Measurements from ENCODE around the gene NR0B1.

Gene NR0B1, protein sequence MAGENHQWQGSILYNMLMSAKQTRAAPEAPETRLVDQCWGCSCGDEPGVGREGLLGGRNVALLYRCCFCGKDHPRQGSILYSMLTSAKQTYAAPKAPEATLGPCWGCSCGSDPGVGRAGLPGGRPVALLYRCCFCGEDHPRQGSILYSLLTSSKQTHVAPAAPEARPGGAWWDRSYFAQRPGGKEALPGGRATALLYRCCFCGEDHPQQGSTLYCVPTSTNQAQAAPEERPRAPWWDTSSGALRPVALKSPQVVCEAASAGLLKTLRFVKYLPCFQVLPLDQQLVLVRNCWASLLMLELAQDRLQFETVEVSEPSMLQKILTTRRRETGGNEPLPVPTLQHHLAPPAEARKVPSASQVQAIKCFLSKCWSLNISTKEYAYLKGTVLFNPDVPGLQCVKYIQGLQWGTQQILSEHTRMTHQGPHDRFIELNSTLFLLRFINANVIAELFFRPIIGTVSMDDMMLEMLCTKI

GRCh38 chrX:30309139-30309571 lies at the start of gene NR0B1:
Gene NR0B1, minus strand, starts transcription at chrX:30309390. Its CDS starts 27 bp downstream, at chrX:30309363.
- DNase-seq = no peak

GRCh38 chrX:30349946-30350345 lies 40.8 kb upstream of the NR0B1 start:
- no peak for DNase-seq

DNA sequence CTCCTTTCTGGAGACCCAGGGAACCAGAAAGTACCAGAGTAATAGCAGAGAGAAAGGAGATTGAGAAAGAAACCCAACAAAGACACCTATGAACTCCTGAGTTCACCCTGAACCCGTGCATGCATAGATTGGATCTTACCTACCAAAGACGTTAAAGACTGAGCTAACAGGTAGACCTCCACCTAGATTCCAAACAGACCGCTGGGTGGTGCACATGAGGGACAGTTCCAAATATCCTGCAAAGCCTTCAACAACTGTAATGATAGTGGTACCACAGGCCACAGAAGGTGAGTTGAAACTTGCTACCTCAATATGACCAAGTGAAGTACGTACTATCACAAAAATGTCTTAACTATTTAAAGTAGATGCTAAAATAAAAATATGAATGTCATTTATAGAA lies 34.0 kb upstream of the NR0B1 start:
- DNase-seq = no peak

- no peak for DNase-seq
These were observed 31.6 kb upstream of the NR0B1 start for GRCh38 chrX:30340753-30341152.

DNA sequence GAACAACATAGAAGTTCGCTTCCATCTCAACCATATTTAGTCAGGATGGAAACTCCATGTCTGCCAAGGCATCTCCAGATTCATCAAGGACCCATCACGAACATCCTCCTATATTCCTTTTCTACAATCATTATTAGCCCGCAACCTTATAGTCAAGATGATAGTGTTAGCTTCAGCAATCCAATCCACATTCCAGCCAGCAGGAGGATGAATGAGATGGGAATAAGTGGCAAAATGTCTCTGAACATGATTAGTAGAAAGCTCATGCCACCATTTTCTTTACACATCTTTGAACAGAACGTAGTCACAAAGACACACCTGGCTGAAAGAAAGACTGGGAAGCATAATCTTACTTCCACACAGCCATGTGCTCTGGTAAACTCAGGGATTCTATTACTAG lies 18.6 kb upstream of the NR0B1 start:
- no peak for DNase-seq

GRCh38 chrX:30317308-30317707 lies 8.1 kb upstream of the NR0B1 start:
- no peak for DNase-seq

GRCh38 chrX:30313322-30313721 lies 4.1 kb upstream of the NR0B1 start:
- DNase-seq = no peak

DNA sequence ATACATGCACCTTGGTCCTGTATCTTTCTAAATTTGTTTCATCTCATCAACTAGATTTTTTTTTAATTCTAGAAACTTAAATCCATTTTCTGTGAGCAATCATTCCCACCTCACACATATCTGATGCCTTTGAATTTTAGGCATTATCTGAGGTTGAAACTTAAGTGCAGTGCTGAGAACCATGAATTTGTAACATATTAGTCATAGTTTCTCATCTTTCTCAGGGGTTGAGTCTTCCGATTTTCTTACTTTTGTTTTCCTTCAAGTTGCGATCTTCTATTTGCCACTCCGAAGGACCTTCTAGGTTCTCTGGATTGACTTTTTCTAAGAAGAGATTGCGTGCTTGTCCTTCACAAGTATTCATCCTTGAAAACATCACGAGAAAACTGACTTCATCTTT lies 3.7 kb upstream of the NR0B1 start:
- DNase-seq = no peak

DNA sequence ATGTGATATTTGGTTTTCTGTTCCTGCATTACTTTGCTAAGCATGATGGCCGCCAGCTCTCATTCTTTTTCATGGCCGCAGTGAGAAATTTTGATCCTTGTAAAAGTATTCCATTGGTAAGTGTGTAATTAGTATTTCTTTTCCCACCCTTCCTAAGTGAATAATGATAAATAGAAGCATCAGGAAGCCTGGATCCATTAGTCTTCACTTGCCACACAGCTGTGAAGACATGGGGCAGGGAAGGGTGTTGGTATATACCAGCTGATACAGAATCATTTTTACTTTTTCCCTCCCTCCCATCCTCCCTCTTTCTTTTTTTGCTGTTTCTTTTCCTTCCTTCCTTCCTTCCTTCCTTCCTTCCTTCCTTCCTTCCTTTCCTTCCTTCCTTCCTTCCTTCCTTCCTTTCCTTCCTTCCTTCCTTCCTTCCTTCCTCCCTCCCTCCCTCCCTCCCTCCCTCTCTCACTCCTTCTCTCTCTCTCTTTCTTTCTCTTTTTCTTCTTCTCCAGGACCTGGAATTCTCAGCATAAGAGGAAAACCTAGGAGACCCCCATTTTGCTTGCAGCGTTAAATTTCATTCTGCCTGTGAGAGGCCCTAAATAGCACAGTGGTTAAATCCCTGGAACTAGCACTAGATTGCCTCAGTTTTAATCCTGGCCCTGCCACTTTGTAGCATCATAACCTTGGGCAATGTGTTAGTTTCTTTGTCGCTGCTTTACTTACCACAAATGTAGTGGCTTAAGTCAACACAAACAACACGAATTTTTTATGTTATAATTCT lies 1.4 kb upstream of the NR0B1 start:
- no peak for DNase-seq

GRCh38 chrX:30308263-30309138 lies 689 bp downstream of the NR0B1 start:
- no peak for DNase-seq

DNA sequence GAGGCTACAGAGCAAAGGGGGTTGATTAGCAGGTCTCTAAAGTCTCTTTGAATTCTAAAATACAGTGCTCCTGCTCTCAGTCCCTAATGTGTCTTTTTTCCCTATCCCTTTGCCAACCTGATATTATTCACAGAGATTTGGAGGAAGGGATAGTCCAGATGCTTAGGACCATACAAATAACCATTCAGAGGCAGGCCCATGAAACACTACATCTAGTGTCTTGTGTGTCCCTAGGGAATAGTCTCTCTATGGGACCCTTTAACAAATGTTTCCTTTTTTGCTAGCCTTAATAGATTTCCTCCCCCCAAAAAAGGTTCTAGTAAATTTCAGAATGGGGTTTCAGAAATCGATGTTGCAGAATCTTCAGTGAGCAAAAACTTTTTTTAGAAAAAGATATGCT lies 1.7 kb downstream of the NR0B1 start:
- no peak for DNase-seq

- DNase-seq = no peak
These were observed 4.3 kb downstream of the NR0B1 start for GRCh38 chrX:30304866-30305265.

- no peak for DNase-seq
These were observed 6.2 kb downstream of the NR0B1 start for GRCh38 chrX:30302956-30303355.

DNA sequence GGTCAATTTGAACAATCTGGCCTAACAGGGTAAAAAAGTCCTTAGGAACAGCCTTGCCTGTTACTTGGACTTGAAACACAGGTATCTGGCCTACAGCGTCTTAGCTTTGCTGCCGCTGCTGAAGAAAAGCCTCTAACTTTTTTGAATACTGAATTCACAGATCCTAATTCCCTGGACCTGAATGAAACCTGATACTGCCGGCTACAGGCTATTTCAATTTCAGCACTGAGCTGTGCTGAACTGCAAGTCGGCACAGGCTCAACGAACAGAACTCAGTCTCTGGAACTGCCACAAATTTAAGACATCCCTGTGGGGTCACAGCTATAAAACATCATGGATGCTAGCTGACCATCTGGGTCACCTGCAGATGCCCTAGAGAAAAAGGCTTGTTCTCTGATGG lies 7.2 kb downstream of the NR0B1 start:
- DNase-seq = no peak

DNA sequence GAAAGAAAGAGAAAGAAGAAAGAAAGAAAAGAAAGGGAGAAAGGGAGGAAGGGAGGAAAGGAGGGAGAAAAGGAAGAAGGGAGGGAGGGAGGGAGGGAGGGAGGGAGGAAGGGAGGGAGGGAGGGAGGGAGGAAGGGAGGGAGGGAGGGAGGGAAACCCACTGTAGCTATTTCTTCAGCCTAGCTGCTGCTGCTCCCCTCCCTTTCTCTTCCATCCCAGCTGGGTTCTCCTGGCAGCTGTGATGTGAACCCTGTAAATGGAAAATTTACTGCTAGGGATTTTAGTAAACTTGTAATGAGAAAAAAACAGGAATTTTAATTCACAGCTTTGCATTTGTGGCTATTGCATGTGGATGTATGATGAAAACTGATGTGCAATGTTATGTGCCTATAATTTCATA lies 8.0 kb downstream of the NR0B1 start:
- no peak for DNase-seq

- no peak for DNase-seq
These were observed 12.6 kb downstream of the NR0B1 start for GRCh38 chrX:30296408-30297254.

DNA sequence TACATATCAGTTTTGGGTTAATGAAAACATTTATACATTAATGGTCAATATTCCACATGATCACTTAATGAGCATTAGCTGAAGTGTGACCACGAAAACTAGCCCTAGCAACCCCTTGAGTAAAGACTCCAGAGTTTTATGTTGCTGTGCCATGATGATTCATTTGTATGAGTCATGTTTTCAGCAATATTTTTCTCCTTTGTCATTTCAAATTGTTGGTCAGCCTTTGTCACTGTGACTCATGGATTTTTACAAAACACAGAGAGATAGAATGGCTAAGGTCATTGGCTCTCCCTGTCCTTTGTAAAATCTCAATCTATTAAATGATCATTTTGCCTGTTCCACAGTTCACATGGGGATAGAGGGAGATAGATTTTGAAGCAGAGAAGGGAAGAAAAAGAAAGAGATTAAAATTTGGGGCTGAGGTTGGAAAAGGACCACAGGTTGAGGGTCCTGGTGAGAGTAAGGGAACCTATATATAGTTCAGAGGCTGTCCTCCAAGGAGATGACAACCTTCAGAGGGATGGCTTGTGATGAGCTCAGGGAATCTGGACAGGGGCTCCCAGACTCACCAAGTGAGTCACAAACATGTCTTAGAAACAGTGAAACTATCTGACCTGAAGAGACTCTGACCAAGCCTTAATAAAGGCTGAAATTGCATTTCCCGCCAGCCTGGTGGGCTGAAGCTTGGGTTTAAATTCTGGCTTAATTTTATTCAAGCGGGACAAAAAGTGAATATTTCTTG lies 25.6 kb downstream of the NR0B1 start:
- peak; percentile 22 for DNase-seq

- no peak for DNase-seq
These were observed 26.7 kb downstream of the NR0B1 start for GRCh38 chrX:30282527-30282926.

- DNase-seq = no peak
These were observed 28.8 kb downstream of the NR0B1 start for GRCh38 chrX:30280428-30280827.

DNA sequence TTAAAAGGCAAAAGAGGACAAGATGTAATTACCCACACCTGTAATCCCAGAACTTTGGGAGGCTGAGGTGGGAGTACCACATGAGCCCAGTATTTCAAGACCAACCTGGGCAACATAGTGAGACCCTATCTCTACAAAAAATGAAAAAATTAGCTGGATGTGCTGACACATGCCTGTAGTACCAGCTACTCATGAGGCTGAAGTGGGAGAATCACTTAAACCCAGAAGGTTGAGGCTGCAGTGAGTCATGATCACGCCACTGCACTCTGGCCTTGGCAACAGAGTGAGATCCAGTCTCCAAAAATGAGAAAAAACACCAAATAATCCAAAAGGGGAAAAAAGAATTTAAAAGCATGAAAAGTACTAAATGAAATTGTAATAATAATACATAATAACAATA lies 30.8 kb downstream of the NR0B1 start:
- DNase-seq = no peak

DNA sequence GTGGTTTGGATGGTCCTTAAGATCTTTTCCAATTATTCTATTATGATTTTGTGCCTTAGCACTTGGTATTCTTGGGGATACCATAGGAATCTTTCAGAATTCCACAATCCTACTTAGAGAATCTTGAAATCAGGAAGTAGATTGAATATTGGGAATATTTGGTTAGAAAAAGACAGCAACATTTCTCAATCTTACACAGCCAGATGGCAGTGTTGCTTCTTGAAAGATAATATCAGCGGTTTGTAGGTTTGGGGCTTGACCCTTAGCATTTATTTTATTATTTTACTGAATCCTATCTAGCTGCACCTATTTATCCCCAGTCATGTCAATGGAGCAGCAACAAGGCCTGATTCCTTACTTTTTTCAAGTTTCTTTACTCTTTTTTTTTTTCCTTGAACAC lies 33.7 kb downstream of the NR0B1 start:
- DNase-seq = no peak
